Loucy (cell line): ENCODE measurements around the gene ASS1.

Source experiments
- H2AFZ ChIP-seq: fragments of 200-600 bp; sonication (generic); 2 replicates; pipeline ENCODE4 v1.6.0; 2016; ENCODE audit warnings: antibody characterized with exemption, mild to moderate bottlenecking, low read length, moderate library complexity
- H3F3A ChIP-seq: fragments of 200-600 bp; 2 replicates; pipeline ENCODE4 v1.6.0; 2016; ENCODE audit warnings: antibody characterized with exemption, low read depth, mild to moderate bottlenecking
- H3K27me3 ChIP-seq: fragments of 200-600 bp; sonication (generic); 2 replicates; pipeline ENCODE4 v1.6.1; 2014; ENCODE audit warnings: low read length, mild to moderate bottlenecking; ENCODE audit not compliant: insufficient read depth, poor library complexity, severe bottlenecking
- H3K36me3 ChIP-seq: fragments of 200-600 bp; sonication (generic); 2 replicates; pipeline ENCODE4 v1.6.1; 2016; ENCODE audit warnings: low read length; ENCODE audit not compliant: insufficient read depth
- H3K4me1 ChIP-seq: fragments of 200-600 bp; sonication (generic); 2 replicates; pipeline ENCODE4 v1.5.1; 2014; ENCODE audit warnings: low read length, mild to moderate bottlenecking; ENCODE audit not compliant: insufficient read depth, poor library complexity, severe bottlenecking
- H3K4me2 ChIP-seq: fragments of 200-600 bp; sonication (generic); 2 replicates; pipeline ENCODE4 v1.6.0; 2014; ENCODE audit warnings: antibody characterized with exemption, low read length, low read depth, mild to moderate bottlenecking; ENCODE audit not compliant: poor library complexity, severe bottlenecking
- H3K4me3 ChIP-seq: fragments of 200-600 bp; sonication (generic); 2 replicates; pipeline ENCODE4 v1.5.1; 2014; ENCODE audit warnings: low read length, mild to moderate bottlenecking, mixed read lengths; ENCODE audit not compliant: poor library complexity, severe bottlenecking
- H3K79me2 ChIP-seq: fragments of 200-600 bp; sonication (generic); 2 replicates; pipeline ENCODE4 v1.6.1; 2014; ENCODE audit warnings: low read length; ENCODE audit not compliant: insufficient read depth
- H3K9ac ChIP-seq: fragments of 200-600 bp; sonication (generic); 2 replicates; pipeline ENCODE4 v1.6.0; 2014; ENCODE audit warnings: mild to moderate bottlenecking, low read depth, low read length, moderate library complexity; ENCODE audit not compliant: poor library complexity, severe bottlenecking
- H3K9me2 ChIP-seq: fragments of 200-600 bp; sonication (generic); replicated peaks from 2 replicates; pipeline ENCODE4 v1.6.1; 2016; ENCODE audit warnings: low read depth, low read length, mixed read lengths
- H3K9me3 ChIP-seq: fragments of 200-600 bp; sonication (generic); 2 replicates; pipeline ENCODE4 v1.6.1; 2014; ENCODE audit warnings: mild to moderate bottlenecking, antibody characterized with exemption, low read length, low read depth; ENCODE audit not compliant: insufficient read depth
- H4K20me1 ChIP-seq: fragments of 200-600 bp; sonication (generic); 2 replicates; pipeline ENCODE4 v1.6.0; 2014; ENCODE audit warnings: antibody characterized with exemption, low read length, mild to moderate bottlenecking; ENCODE audit not compliant: insufficient read depth, poor library complexity, severe bottlenecking
- EZH2phosphoT487 ChIP-seq: fragments of 200-600 bp; IDR thresholded peaks from 2 replicates; pipeline ENCODE4 v1.6.1; 2018; ENCODE audit warnings: antibody characterized with exemption, mild to moderate bottlenecking, moderate library complexity, borderline replicate concordance
- TF ChIP-seq, protein P1 (sequence below): fragments of 200-600 bp; sonication (generic); conservative IDR thresholded peaks from 2 replicates; pipeline ENCODE4 v1.5.1; 2014; ENCODE audit warnings: mild to moderate bottlenecking, antibody characterized with exemption, low read length

ASS1 gene

DNA sequence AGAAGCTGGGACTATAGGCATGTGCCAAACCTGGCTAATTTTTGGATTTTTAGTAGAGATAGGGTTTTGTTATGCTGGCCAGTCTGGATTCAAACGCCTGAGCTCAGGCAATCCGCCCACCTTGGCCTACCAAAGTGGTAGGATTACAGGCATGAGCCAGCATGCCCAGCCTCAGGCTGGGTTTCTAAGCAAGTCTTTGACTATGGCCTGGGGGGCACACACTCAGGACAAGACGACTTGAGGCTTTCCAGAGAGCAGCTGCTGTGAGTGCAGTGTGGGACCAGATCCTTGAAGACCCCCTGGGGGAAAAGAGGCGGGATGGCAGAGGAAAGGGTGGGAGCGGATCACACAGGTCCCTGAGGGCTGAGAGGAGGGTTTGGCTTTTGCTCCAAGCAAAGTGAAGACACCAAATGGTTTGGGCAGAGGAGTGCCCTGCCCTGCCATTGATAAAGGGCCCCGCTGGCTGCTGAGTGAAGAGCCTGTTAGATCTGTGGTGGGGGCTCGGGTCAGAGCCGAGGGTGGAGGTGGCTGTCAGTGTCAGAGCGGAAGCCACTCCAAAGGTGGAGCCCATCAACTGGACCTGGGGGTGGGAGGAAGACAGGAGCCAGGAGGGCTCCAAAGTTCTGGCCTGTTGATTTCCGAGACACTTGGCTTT, 87.8 kb downstream of the ASS1 start:
- no peaks in the 10 kb centered on the region for H3K4me1 ChIP-seq
- no peak overlapping the region for H3K4me2 ChIP-seq
- no peaks in the 10 kb centered on the region for H3K36me3 ChIP-seq
- no peak overlapping the region for H3K9ac ChIP-seq
- H2AFZ ChIP-seq = no peak overlapping the region
- no peak overlapping the region for H3K4me3 ChIP-seq
- H3K27me3 ChIP-seq = no peaks in the 10 kb centered on the region
- H4K20me1 ChIP-seq = no peaks in the 10 kb centered on the region
- H3K79me2 ChIP-seq = no peaks in the 10 kb centered on the region
- no peaks in the 10 kb centered on the region for H3K9me3 ChIP-seq
- TF ChIP-seq EZH2phosphoT487 = no peak
- TF ChIP-seq, protein P1, sequence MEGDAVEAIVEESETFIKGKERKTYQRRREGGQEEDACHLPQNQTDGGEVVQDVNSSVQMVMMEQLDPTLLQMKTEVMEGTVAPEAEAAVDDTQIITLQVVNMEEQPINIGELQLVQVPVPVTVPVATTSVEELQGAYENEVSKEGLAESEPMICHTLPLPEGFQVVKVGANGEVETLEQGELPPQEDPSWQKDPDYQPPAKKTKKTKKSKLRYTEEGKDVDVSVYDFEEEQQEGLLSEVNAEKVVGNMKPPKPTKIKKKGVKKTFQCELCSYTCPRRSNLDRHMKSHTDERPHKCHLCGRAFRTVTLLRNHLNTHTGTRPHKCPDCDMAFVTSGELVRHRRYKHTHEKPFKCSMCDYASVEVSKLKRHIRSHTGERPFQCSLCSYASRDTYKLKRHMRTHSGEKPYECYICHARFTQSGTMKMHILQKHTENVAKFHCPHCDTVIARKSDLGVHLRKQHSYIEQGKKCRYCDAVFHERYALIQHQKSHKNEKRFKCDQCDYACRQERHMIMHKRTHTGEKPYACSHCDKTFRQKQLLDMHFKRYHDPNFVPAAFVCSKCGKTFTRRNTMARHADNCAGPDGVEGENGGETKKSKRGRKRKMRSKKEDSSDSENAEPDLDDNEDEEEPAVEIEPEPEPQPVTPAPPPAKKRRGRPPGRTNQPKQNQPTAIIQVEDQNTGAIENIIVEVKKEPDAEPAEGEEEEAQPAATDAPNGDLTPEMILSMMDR = no peak
- H3F3A ChIP-seq = no peaks in the 10 kb centered on the region
- no peaks in the 10 kb centered on the region for H3K9me2 ChIP-seq

DNA sequence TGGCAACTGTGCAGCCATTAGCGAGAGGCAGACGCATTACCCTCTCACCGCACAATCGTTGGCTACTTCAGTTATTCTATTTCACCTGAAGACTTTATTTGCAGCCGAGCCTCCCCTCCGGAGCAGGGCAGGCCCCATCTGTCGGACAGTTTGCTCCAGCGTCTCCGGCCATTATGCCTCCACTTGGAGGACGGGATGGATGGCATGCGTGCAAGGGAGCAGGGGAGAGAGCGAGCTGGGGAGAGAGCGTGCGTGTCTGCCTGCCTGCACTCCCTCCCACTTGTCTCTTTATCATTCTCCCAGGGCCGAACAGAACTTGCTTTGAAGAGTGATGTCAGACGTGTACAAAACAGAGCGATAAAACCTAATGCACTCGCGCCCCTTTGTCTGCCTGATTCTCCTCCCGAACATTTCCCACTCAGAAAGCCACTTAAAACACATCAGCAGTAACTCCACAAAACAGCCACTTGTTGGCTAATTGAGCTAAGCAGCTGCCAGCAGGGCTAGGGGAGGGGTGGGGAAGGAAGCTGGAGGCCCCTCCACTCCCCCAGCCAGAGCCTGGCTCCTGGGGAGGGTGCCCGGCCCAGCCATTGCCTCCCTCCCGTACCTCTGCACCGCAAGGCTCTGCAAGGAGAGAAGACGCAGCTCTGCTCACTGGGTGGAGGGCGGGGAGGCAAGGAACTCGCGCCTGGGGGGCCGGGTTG, 91.2 kb downstream of the ASS1 start:
- TF ChIP-seq, protein P1 = no peak
- Histone ChIP-seq H3K79me2 (no peaks in the 10 kb centered on the region), H3K4me3 (peak overlapping the region; percentile 37), H3K9me3 (no peaks in the 10 kb centered on the region), H4K20me1 (no peaks in the 10 kb centered on the region), H3K4me2 (no peak overlapping the region), H3K27me3 (no peaks in the 10 kb centered on the region), H3F3A (no peaks in the 10 kb centered on the region), H2AFZ (peak overlapping the region; percentile 70), H3K9ac (no peak overlapping the region), H3K4me1 (no peaks in the 10 kb centered on the region), H3K36me3 (no peaks in the 10 kb centered on the region), H3K9me2 (no peaks in the 10 kb centered on the region)

DNA sequence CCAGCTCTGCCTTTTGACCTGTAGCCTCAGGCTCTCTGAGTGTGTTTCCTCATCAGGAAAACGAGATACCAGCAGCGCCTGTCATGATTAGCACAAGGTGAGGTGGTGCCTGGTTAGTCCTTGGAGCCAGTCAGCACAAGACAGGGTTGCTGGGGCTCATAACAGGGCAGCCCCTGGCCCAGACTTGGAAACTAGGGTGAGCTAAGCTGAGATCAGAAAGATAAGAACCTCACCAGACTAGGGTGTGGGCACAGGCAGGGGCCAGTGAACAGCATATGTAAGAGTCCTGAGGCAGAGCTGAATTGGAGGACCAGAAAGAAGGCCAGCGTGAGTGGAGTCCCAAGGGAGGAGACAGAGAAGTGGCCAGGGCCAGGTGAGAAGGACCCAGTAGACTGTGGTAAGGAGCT, 91.9 kb downstream of the ASS1 start:
- Histone ChIP-seq H3K4me3 (no peak overlapping the region), H3K9me2 (no peaks in the 10 kb centered on the region), H3K79me2 (no peaks in the 10 kb centered on the region), H3F3A (no peaks in the 10 kb centered on the region), H3K4me2 (no peak overlapping the region), H3K36me3 (no peaks in the 10 kb centered on the region), H3K9me3 (no peaks in the 10 kb centered on the region), H3K4me1 (no peaks in the 10 kb centered on the region), H3K9ac (no peak overlapping the region), H4K20me1 (no peaks in the 10 kb centered on the region), H3K27me3 (no peaks in the 10 kb centered on the region), H2AFZ (no peak overlapping the region)
- TF ChIP-seq, protein P1 = no peak
- TF ChIP-seq EZH2phosphoT487 = no peak
